CD4-positive, CD25-positive, alpha-beta regulatory T cell (primary cell): ENCODE measurements around the gene SV2B. TPM values are rescaled to one million over a fixed set of nuclear protein-coding genes. Genes with fewer than 3 reads are reported as not detected.

Experiments used
- ATAC-seq, 2 donors: fragments of 150-1000 bp; cut with Tn5 transposase; one replicate each; pipeline ENCODE4 v1.10.0; 2021; ENCODE audit warnings: low read depth in 2 of 2, moderate number of reproducible peaks in 2 of 2, moderate library complexity in 1 of 2
- DNase-seq, 3 donors: peaks; one replicate each; pipeline versions ENCODE4 v3.0.0 to v3.0.0-alpha.2; 2012 to 2022; ENCODE audit warnings: mixed read lengths in 1 of 3
- H3K27ac ChIP-seq: one replicate; pipeline ENCODE4 v1.7.0; 2013; ENCODE audit warnings: mild to moderate bottlenecking, low read length; ENCODE audit not compliant: insufficient read depth, poor library complexity, severe bottlenecking
- H3K27me3 ChIP-seq: one replicate; pipeline ENCODE4 v1.7.0; 2013; ENCODE audit warnings: low read length; ENCODE audit not compliant: control insufficient read depth, insufficient read depth
- H3K36me3 ChIP-seq: one replicate; pipeline ENCODE4 v1.7.0; 2013; ENCODE audit warnings: mild to moderate bottlenecking, low read length, moderate library complexity; ENCODE audit not compliant: control insufficient read depth, insufficient read depth
- H3K4me1 ChIP-seq: 2 replicates; pipeline ENCODE4 v1.7.0; 2013; ENCODE audit warnings: mild to moderate bottlenecking, low read length; ENCODE audit not compliant: insufficient read depth, control insufficient read depth, poor library complexity, severe bottlenecking
- H3K4me3 ChIP-seq: one replicate; pipeline ENCODE4 v1.7.0; 2013; ENCODE audit warnings: low read depth, mild to moderate bottlenecking, low read length, moderate library complexity
- H3K9me3 ChIP-seq, 2 experiments: 1 replicate in 1 of 2; 2 replicates in 1 of 2; pipeline ENCODE4 v1.7.0; 2013; ENCODE audit warnings: low read length in 2 of 2, mild to moderate bottlenecking in 1 of 2, moderate library complexity in 1 of 2; ENCODE audit not compliant: control insufficient read depth in 2 of 2
- H3K27ac Mint-ChIP-seq, 3 donors: one replicate each; pipeline ENCODE4 v1.8.0; 2020 to 2022; ENCODE audit warnings: mild to moderate bottlenecking in 3 of 3, mixed read lengths in 3 of 3, moderate library complexity in 2 of 3
- H3K27me3 Mint-ChIP-seq: one replicate; pipeline ENCODE4 v1.8.0; 2022; ENCODE audit warnings: mild to moderate bottlenecking, mixed read lengths
- H3K36me3 Mint-ChIP-seq: one replicate; pipeline ENCODE4 v1.8.0; 2020; ENCODE audit warnings: mixed read lengths
- H3K4me1 Mint-ChIP-seq, 4 donors: one replicate each; pipeline ENCODE4 v1.8.0; 2020 to 2022; ENCODE audit warnings: mixed read lengths in 4 of 4, mild to moderate bottlenecking in 1 of 4
- H3K4me3 Mint-ChIP-seq, 4 donors: one replicate each; pipeline ENCODE4 v1.8.0; 2020 to 2022; ENCODE audit warnings: mild to moderate bottlenecking in 4 of 4, mixed read lengths in 4 of 4, moderate library complexity in 3 of 4
- H3K9me3 Mint-ChIP-seq, 7 donors: one replicate each; pipeline ENCODE4 v1.8.0; 2020 to 2022; ENCODE audit warnings: mixed read lengths in 7 of 7, mild to moderate bottlenecking in 3 of 7, moderate library complexity in 2 of 7
- polyA plus RNA-seq, 4 donors: library from polyadenylated mRNA; unstranded; fragments of 300-500 nt; fragmentation: Illumina TruSeq; gene quantifications; one replicate each; pipeline ENCODE4 v1.2.3, GENCODE V29; 2021
- total RNA-seq: library from RNA; stranded (reverse); gene quantifications from one replicate; pipeline ENCODE4 v1.2.3, GENCODE V29; 2022

SV2B gene
- total and polyA plus RNA-seq, 5 donors from 2014 or later: 0.06 TPM; not detected in 4

DNA sequence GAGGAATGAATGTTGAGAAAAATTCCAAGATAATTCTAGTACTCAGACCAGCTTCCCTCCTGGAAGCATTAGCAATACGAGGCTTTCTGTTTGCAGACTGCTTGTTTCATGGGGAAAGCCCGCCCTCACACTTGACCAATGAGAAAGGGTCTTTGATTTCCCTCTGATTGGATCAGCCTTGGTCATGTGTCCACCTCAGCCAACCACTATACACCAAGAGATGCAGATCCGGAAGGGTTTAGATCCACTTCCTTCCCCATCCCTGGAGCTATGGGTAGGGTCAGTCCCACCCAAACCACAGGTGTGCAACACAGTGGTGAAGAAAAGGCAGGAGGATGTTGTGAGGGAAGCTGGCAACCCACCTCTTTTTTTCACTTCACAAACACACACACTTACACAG is 154.7 kb downstream of the SV2B start:
- Mint-ChIP-seq H3K4me3 (no peak overlapping the region), H3K9me3 (peaks cover 0 to 1% (median 0%) of the 10 kb centered on the region in 7 donors), H3K27ac (no peak overlapping the region), H3K36me3 (no peaks in the 10 kb centered on the region), H3K4me1 (peaks cover 0 to 3% (median 0%) of the 10 kb centered on the region in 4 donors), H3K27me3 (peaks cover 43% of the 10 kb centered on the region)
- H3K4me3 ChIP-seq: no peak overlapping the region
- ATAC-seq (no peak), DNase-seq (no peak)
- peaks cover 7% of the 10 kb centered on the region for H3K27me3 ChIP-seq
- no peak overlapping the region for H3K27ac ChIP-seq
- no peaks in the 10 kb centered on the region for H3K9me3 ChIP-seq
- no peaks in the 10 kb centered on the region for H3K4me1 ChIP-seq
- H3K36me3 ChIP-seq: no peaks in the 10 kb centered on the region

DNA sequence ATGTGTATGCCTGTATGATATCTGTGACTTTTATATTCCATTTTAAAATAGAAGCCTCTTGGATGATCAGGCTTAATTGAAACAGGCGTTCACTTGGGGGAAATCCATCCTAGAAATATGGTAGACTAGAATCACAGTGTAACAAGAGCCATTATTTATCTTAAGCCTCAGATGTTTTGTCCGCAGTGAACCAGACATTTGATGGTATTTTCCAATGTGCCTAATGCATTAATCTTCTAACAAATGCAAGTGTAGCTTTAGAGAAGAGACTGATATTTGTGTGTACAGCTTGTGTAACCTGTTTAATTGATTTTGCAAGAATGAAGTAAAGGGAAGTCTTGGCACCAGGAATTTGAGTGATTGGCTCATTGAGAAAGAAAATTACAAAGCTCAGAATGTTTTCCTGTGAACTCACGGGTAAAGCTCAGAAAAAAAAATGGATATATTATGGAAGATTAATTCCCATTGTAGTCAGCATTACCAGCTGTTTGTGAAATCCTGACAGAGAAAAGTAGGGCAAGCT is 155.7 kb downstream of the SV2B start:
- no peak overlapping the region for H3K4me3 ChIP-seq
- H3K27me3 ChIP-seq: peaks cover 8% of the 10 kb centered on the region
- no peaks in the 10 kb centered on the region for H3K9me3 ChIP-seq
- peaks cover 41% of the 10 kb centered on the region for H3K27me3 Mint-ChIP-seq
- no peaks in the 10 kb centered on the region for H3K4me1 ChIP-seq
- H3K9me3 Mint-ChIP-seq: peaks cover 0 to 1% (median 0%) of the 10 kb centered on the region in 7 donors
- no peak for ATAC-seq
- H3K36me3 ChIP-seq: no peaks in the 10 kb centered on the region
- no peak for DNase-seq
- no peak overlapping the region for H3K4me3 Mint-ChIP-seq
- no peak overlapping the region for H3K27ac ChIP-seq
- peaks cover 0 to 3% (median 0%) of the 10 kb centered on the region in 4 donors for H3K4me1 Mint-ChIP-seq
- no peak overlapping the region for H3K27ac Mint-ChIP-seq
- H3K36me3 Mint-ChIP-seq: no peaks in the 10 kb centered on the region

GRCh38 chr15:91257746-91258414 is 157.8 kb downstream of the SV2B start:
- Histone ChIP-seq H3K36me3 (no peaks in the 10 kb centered on the region), H3K9me3 (no peaks in the 10 kb centered on the region), H3K4me3 (no peak overlapping the region), H3K4me1 (no peaks in the 10 kb centered on the region), H3K27ac (no peak overlapping the region), H3K27me3 (peaks cover 8% of the 10 kb centered on the region)
- H3K4me1 Mint-ChIP-seq: peaks cover 0 to 3% (median 0%) of the 10 kb centered on the region in 4 donors
- no peak for DNase-seq
- no peaks in the 10 kb centered on the region for H3K36me3 Mint-ChIP-seq
- ATAC-seq: no peak
- H3K27ac Mint-ChIP-seq: no peak overlapping the region
- peaks cover 45% of the 10 kb centered on the region for H3K27me3 Mint-ChIP-seq
- H3K9me3 Mint-ChIP-seq: no peaks in the 10 kb centered on the region
- H3K4me3 Mint-ChIP-seq: no peak overlapping the region

- no peak overlapping the region for H3K4me3 Mint-ChIP-seq
- no peaks in the 10 kb centered on the region for H3K4me1 ChIP-seq
- H3K4me1 Mint-ChIP-seq: peaks cover 0 to 3% (median 0%) of the 10 kb centered on the region in 4 donors
Observed at GRCh38 chr15:91258415-91258759, 158.3 kb downstream of the SV2B start.

GRCh38 chr15:91259077-91259476 is 159.0 kb downstream of the SV2B start:
- H3K27me3 ChIP-seq: peaks cover 11% of the 10 kb centered on the region

More at GRCh38 chr15:91258415-91258759, 158.3 kb downstream of the SV2B start:
- Mint-ChIP-seq H3K9me3 (no peaks in the 10 kb centered on the region), H3K36me3 (no peaks in the 10 kb centered on the region), H3K27me3 (peaks cover 44% of the 10 kb centered on the region), H3K27ac (peak overlapping the region in 1 of 3 donors; percentile 44)
- peaks cover 12% of the 10 kb centered on the region for H3K27me3 ChIP-seq
- ATAC-seq (no peak), DNase-seq (peak in 1 of 3 donors; percentile 49)
- no peaks in the 10 kb centered on the region for H3K9me3 ChIP-seq
- no peak overlapping the region for H3K4me3 ChIP-seq
- H3K36me3 ChIP-seq: no peaks in the 10 kb centered on the region
- no peak overlapping the region for H3K27ac ChIP-seq

DNA sequence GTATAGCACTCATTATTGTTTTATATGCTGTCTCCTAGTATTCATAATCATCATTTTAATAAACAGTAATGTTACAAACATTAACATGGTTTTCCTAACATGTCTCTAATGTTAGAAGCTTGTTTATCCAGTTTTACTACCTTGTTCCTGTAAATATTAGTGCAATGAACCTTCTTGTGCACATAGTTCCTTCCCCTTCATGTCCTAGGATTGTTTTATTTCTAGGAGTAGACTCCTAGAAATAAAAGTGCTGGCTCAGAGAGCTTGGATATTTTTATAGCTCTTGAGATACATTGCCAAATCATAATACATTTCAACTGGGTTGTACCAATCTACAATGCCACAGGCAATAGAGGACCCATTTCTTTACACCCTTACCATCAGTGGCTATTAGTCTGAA is 161.3 kb downstream of the SV2B start:
- peaks cover 48% of the 10 kb centered on the region for H3K27me3 Mint-ChIP-seq
- no peaks in the 10 kb centered on the region for H3K4me1 Mint-ChIP-seq
- no peak overlapping the region for H3K4me3 Mint-ChIP-seq
- Histone ChIP-seq H3K36me3 (no peaks in the 10 kb centered on the region), H3K27ac (no peak overlapping the region), H3K4me1 (no peaks in the 10 kb centered on the region), H3K4me3 (no peak overlapping the region), H3K9me3 (no peaks in the 10 kb centered on the region), H3K27me3 (peaks cover 11% of the 10 kb centered on the region)
- no peaks in the 10 kb centered on the region for H3K36me3 Mint-ChIP-seq
- no peak overlapping the region for H3K27ac Mint-ChIP-seq
- no peaks in the 10 kb centered on the region for H3K9me3 Mint-ChIP-seq
- no peak for DNase-seq
- ATAC-seq: no peak

More at GRCh38 chr15:91259077-91259476, 159.0 kb downstream of the SV2B start:
- Histone ChIP-seq H3K27ac (no peak overlapping the region), H3K4me3 (no peak overlapping the region), H3K4me1 (no peaks in the 10 kb centered on the region), H3K9me3 (no peaks in the 10 kb centered on the region), H3K36me3 (no peaks in the 10 kb centered on the region)
- H3K4me1 Mint-ChIP-seq: peaks cover 0 to 3% (median 0%) of the 10 kb centered on the region in 4 donors
- ATAC-seq (no peak), DNase-seq (no peak)
- peaks cover 39% of the 10 kb centered on the region for H3K27me3 Mint-ChIP-seq
- no peak overlapping the region for H3K4me3 Mint-ChIP-seq
- H3K9me3 Mint-ChIP-seq: no peaks in the 10 kb centered on the region
- H3K36me3 Mint-ChIP-seq: no peaks in the 10 kb centered on the region
- H3K27ac Mint-ChIP-seq: no peak overlapping the region

GRCh38 chr15:91263632-91264531 is 163.8 kb downstream of the SV2B start:
- no peaks in the 10 kb centered on the region for H3K36me3 ChIP-seq
- peak overlapping the region in 1 of 3 donors; percentile 32 for H3K27ac Mint-ChIP-seq
- no peaks in the 10 kb centered on the region for H3K36me3 Mint-ChIP-seq
- no peaks in the 10 kb centered on the region for H3K9me3 ChIP-seq
- H3K4me3 Mint-ChIP-seq: no peak overlapping the region
- H3K4me3 ChIP-seq: no peak overlapping the region
- ATAC-seq (no peak), DNase-seq (no peak)
- no peak overlapping the region for H3K27ac ChIP-seq
- H3K4me1 ChIP-seq: no peaks in the 10 kb centered on the region
- H3K4me1 Mint-ChIP-seq: no peaks in the 10 kb centered on the region
- H3K9me3 Mint-ChIP-seq: no peaks in the 10 kb centered on the region
- peaks cover 9% of the 10 kb centered on the region for H3K27me3 ChIP-seq
- H3K27me3 Mint-ChIP-seq: peaks cover 30% of the 10 kb centered on the region
